ENCODE data around the gene COL4A6. TPM values are rescaled to one million over a fixed set of nuclear protein-coding genes. Genes with fewer than 3 reads are reported as not detected.
"Not testable (repeated sequence)": the region's sequence is repeated elsewhere in the genome, so short reads cannot be mapped to it uniquely, and the experiment has no call there.

The COL4A6 gene
- polyA plus RNA-seq, 3 donors from 2014 or later = not detected

DNA sequence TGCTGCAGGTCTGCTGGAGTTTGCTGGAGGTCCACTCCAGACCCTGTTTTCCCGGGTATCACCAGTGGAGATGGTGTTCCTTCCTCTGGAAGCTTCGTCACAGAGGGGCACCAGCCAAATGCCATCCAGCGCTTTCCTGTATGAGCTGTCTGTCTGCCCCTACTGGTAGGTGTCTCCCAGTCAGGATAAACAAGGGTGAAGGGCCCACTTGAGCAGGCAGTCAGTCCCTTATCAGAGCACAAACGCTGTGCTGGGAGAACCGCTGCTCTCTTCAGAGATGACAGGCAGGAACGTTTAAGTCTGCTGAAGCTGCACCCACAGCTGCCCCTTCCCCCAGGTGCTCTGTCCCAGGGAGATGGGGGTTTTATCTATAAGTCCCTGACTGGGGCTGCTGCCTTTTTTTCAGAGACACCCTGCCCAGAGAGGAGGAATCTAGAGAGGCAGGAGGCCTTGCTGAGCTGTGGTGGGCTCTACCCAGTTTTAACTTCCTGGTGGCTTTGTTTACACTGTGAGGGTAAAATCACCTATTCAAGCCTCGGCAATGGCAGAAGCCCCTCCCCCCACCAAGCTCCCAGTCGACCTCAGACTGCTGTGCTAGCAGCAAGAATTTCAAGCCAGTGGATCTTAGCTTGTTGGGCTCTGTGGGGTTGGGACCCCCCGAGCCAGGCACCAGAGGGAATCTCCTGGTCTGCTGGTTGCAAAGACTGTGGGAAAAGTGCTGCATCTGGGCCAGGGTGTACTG, 47.1 kb downstream of the COL4A6 start:
- not testable (repeated sequence) for H3K36me3 Mint-ChIP-seq, H3K9me3 Mint-ChIP-seq, H3K27ac Mint-ChIP-seq, H3K4me3 Mint-ChIP-seq, DNase-seq, H3K4me1 Mint-ChIP-seq
- H3K27me3 Mint-ChIP-seq (ENCODE audit: low read depth in 3 of 3) = peaks cover 0 to 16% (median 3%) of the 10 kb centered on the region in 3 donors

DNA sequence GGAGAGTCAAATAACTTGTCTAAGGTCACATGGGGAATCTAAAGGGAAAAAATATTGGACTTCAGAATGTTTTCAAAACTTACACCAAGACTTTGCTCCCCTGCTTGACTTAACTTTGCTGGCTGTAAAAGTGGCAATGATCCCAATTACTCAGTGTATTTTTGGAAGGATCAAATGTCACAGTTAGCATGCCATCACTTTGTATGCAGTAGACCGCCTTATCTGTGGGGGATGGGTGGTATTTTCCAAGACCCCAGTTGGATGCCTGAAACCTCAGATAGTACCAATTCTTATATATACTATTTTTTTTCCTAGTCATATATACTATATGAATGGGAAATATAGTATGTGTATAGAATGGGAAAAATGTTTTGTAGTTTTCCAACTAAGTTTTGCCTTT, 53.4 kb downstream of the COL4A6 start:
- Mint-ChIP-seq H3K27ac (no peak overlapping the region), H3K36me3 (no peaks in the 10 kb centered on the region), H3K9me3 (peaks cover 0 to 3% (median under 1%) of the 10 kb centered on the region in 6 donors), H3K4me3 (no peak overlapping the region), H3K27me3 (ENCODE audit: low read depth in 3 of 3) (peaks cover 1 to 13% (median 2%) of the 10 kb centered on the region in 3 donors), H3K4me1 (no peaks in the 10 kb centered on the region)
- no peak for DNase-seq

DNA sequence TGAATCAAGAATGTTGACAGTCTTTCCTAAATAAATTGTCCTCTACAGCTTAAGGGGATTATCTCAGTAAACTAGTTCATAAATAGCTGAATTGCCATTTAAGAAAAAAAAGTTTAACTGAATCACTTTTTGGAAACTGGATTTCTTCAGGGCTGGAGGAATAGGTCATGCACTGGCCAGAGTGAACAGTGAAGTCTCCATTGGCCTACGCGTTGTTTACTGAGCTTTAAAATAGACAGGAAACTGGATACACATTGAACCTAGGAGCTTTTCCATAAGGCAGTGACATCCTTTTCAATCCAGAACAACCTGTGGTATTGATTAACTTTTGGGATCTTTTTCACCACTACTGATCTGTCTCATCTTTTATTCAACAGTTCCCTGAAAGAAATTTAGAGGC, 58.0 kb downstream of the COL4A6 start:
- DNase-seq = no peak
- peaks cover 0 to 3% (median 0%) of the 10 kb centered on the region in 6 donors for H3K9me3 Mint-ChIP-seq
- no peaks in the 10 kb centered on the region for H3K36me3 Mint-ChIP-seq
- peaks cover 1 to 3% (median 1%) of the 10 kb centered on the region in 3 donors for H3K27me3 Mint-ChIP-seq (ENCODE audit: low read depth in 3 of 3)
- H3K27ac Mint-ChIP-seq = no peak overlapping the region
- H3K4me3 Mint-ChIP-seq = no peak overlapping the region
- no peaks in the 10 kb centered on the region for H3K4me1 Mint-ChIP-seq

DNA sequence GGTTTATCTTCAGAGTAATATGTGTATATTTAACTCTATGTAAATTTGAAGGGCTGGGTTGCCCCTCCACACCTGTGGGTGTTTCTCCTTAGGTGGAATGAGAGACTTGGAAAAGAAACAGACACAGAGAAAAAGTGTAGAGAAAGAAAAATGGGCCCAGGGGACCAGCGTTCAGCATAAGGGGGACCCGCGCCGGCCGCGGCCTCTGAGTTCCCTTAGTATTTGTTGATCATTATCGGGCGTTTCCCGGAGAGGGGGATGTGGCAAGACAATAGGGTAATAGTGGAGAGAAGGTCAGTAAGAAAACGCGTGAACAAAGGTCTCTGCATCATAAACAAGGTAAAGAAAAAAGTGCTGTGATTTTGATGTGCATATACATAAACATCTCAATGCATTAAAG, 61.4 kb downstream of the COL4A6 start:
- not testable (repeated sequence) for H3K4me3 Mint-ChIP-seq, H3K27ac Mint-ChIP-seq, H3K4me1 Mint-ChIP-seq, H3K36me3 Mint-ChIP-seq, H3K9me3 Mint-ChIP-seq, DNase-seq
- peaks cover 1 to 11% (median 2%) of the 10 kb centered on the region in 3 donors for H3K27me3 Mint-ChIP-seq (ENCODE audit: low read depth in 3 of 3)

DNA sequence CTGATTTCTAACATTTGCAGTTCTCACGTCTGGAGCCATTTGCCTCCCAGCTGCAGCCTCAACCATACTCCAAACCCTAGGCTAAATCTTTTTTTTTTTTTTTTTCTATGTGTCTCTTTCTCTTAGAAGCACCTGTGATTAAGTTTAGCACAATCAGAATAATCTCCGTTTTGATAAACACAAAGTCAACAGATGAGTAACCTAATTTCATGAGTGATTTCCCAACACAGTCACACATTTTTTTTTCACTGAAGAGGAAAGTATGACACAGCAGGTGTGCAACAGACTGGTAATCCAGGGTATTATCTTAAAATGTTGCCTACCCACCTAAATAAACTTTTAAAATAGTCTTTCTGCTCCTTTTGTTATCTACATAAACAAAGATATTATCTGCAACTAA, 62.6 kb downstream of the COL4A6 start:
- not testable (repeated sequence) for H3K4me1 Mint-ChIP-seq

DNA sequence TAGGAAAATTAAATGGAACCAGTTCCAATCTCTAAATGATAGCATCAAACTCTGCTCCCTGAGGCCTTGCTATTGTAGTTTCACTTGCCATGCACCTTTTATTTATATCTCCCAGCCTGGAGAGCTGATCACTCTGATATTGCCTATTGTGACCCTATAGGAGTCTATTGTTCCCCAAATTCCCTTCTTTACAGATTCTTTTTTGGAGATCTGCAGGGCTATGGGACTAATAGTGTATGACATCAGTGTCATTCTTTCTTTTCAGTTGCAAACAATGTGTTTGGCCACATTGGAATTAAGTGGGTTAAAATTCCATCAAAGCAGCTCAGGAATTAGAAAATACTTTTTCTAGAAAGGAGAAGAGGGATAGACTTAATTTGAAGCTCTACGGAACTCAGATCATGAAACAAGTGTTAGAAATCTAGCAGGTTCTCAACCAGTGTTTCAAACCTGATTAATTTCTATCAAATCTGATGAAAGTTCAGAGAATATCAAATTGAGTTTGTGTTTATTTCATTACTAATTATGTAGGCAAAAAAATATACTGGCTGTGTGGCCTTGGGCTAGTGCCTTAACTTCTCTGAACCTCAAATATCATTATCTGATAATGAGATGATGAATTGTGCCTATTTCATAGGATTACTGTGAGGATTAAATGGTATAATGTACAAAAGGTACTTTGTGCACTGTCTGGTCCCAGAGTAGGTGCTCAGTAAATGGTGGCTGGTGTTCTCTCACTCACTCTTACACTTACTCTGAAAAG, 71.4 kb downstream of the COL4A6 start:
- Mint-ChIP-seq H3K27me3 (ENCODE audit: low read depth in 3 of 3) (peaks cover 0 to 3% (median 2%) of the 10 kb centered on the region in 3 donors), H3K36me3 (no peaks in the 10 kb centered on the region), H3K9me3 (peaks cover 0 to 5% (median 0%) of the 10 kb centered on the region in 6 donors), H3K27ac (no peak overlapping the region), H3K4me3 (no peak overlapping the region), H3K4me1 (no peaks in the 10 kb centered on the region)
- DNase-seq = no peak

More for the DNA sequence above, 62.6 kb downstream of the COL4A6 start:
- not testable (repeated sequence) for H3K27ac Mint-ChIP-seq, H3K4me3 Mint-ChIP-seq, H3K36me3 Mint-ChIP-seq, DNase-seq, H3K9me3 Mint-ChIP-seq
- H3K27me3 Mint-ChIP-seq (ENCODE audit: low read depth in 3 of 3) = peaks cover 1 to 11% (median 2%) of the 10 kb centered on the region in 3 donors

DNA sequence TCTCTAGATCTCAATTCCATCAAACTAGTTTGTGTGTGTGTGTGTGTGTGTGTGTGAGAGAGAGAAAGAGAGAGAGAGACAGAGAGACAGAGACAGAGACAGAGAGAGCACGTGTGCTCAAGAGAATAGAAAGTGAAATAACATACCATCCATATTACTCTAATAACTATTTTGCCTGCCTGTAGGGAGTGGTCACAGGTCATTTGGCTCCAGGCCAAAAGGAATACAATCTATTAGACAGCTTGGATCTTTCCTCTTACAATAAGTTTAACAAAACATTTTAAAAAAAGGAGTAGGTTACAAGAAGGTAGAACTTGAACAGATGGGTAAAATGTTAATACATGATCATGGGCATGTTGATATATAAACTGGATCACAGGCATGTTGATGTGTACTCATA, 76.2 kb downstream of the COL4A6 start:
- peaks cover 0 to 4% (median 3%) of the 10 kb centered on the region in 3 donors for H3K27me3 Mint-ChIP-seq (ENCODE audit: low read depth in 3 of 3)
- no peak for DNase-seq
- peaks cover 0 to 6% (median 0%) of the 10 kb centered on the region in 6 donors for H3K9me3 Mint-ChIP-seq
- no peak overlapping the region for H3K4me3 Mint-ChIP-seq
- no peaks in the 10 kb centered on the region for H3K4me1 Mint-ChIP-seq
- H3K36me3 Mint-ChIP-seq = no peaks in the 10 kb centered on the region
- no peak overlapping the region for H3K27ac Mint-ChIP-seq

DNA sequence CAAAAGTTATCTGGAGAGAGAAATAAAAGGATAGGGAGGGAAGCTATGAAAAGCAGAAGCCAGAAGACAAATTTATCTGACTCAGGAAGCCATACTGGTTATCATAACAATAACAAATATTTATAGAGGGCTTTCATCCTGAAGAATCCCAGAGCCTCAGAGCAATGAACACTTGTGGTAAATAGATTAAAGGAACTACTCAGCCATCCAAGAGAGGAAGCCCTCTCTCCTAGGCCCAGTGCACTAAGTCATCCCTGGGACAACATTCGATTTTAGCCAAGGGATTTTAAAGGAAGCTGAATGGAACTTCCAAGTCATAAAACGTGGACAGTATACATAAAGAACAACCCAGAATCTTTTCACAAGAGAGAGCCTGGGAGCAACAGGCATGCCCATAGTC, 76.9 kb downstream of the COL4A6 start:
- Mint-ChIP-seq H3K4me3 (no peak overlapping the region), H3K27ac (no peak overlapping the region), H3K9me3 (peaks cover 0 to 6% (median 0%) of the 10 kb centered on the region in 6 donors), H3K27me3 (ENCODE audit: low read depth in 3 of 3) (peaks cover 0 to 4% (median 0%) of the 10 kb centered on the region in 3 donors), H3K4me1 (no peaks in the 10 kb centered on the region), H3K36me3 (no peaks in the 10 kb centered on the region)
- DNase-seq = no peak

DNA sequence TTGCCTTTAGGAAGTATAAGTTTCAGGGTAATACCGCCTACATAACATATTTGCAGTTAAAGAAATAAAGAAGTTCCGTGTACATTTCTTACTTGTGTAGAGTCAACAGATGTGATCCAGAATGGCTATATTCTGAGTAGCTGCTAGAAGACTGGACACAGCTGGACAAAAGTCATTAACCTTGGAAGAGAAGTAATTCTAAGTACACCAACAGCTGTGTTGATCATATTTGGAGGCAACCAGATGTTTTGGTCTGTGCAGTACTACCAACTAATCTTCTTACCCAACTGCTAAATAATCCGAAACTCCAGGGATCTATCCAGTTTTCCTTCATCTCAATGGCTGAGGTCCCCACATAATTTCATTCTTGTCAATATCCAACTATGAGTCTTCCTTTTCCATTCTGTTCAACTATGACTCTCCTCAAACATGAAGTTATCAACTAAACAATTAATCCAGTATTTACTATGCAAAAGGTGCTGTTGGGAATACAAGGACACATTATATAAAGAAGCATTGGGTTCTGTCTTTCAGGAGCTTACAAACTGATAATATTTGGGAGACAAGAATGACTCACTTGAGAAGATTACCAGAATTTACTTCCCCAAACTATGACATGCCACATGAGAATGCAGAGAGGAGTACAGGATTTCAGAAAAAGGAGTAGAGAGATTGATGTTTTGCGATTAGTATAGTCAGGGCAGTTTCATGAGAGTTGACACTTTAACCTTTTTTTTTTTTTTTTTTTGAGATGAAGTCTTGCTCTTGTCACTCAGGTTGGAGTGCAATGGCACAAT, 78.2 kb downstream of the COL4A6 start:
- peaks cover 0 to 4% (median 0%) of the 10 kb centered on the region in 3 donors for H3K27me3 Mint-ChIP-seq (ENCODE audit: low read depth in 3 of 3)
- H3K4me3 Mint-ChIP-seq = no peak overlapping the region
- no peak for DNase-seq
- H3K9me3 Mint-ChIP-seq = peaks cover 0 to 5% (median 0%) of the 10 kb centered on the region in 6 donors
- no peak overlapping the region for H3K27ac Mint-ChIP-seq
- H3K4me1 Mint-ChIP-seq = no peaks in the 10 kb centered on the region
- no peaks in the 10 kb centered on the region for H3K36me3 Mint-ChIP-seq

DNA sequence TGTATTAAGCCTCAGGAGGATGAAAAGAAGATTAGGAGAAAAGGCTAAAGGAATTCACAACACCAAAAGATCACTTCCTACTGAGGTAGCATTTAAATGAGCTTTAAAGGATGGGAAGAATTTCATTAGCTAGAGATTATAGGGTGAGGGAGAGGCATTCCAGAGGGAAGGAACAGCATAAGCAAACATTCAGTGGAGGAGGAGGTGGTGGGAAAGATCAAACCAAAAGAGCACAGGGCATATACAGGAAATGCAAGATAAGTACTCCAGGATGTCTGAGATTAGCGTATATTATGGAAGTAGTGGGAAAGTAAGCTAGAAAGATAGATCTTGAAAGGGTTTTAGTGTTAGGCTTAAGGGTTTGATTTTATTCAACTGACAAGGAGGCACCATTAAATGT, 84.8 kb downstream of the COL4A6 start:
- no peak for DNase-seq
- no peak overlapping the region for H3K27ac Mint-ChIP-seq
- no peaks in the 10 kb centered on the region for H3K4me1 Mint-ChIP-seq
- no peaks in the 10 kb centered on the region for H3K36me3 Mint-ChIP-seq
- peaks cover 0 to 3% (median 2%) of the 10 kb centered on the region in 3 donors for H3K27me3 Mint-ChIP-seq (ENCODE audit: low read depth in 3 of 3)
- H3K9me3 Mint-ChIP-seq = no peaks in the 10 kb centered on the region
- no peak overlapping the region for H3K4me3 Mint-ChIP-seq

DNA sequence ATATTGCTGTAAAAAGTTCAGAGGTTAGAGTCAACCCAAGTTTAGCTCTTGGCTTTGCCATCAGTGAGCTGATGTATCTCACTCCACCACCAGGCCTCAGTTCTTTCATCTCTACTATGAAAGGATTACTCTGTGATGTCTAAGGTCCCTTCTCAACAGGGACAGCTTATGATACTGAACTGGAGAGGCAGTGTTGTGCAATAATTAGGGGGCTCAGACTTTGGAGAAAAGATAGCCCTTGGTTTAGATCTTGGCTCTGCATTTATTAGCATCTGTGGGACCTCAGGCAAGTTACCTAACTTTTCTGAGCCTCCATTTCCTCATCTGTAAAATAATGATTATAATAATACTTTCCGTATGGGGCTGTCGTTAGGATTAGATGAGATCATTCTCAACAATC, 89.0 kb downstream of the COL4A6 start:
- Mint-ChIP-seq H3K27me3 (ENCODE audit: low read depth in 3 of 3) (peaks cover 2 to 8% (median 5%) of the 10 kb centered on the region in 3 donors), H3K27ac (no peak overlapping the region), H3K36me3 (no peaks in the 10 kb centered on the region), H3K9me3 (no peaks in the 10 kb centered on the region), H3K4me1 (no peaks in the 10 kb centered on the region), H3K4me3 (no peak overlapping the region)
- no peak for DNase-seq

DNA sequence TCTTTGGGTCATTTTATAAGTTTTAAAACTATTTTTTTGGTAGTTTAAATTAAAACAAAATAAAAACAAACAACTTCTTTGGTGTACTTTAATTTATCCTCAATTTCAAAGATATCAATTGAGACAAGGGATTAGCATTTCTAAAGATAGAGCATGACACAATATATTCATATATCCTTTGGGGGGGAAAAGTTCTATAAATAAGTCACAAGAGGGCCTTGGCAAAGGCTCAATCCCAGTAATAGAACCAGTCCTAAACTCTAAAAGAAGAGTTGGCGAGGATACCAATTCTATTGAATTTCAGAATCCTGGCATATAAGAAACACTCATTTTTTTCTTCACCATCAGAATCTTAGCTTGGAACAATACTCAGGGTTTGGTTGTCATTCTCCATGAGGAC, 89.7 kb downstream of the COL4A6 start:
- peaks cover 2 to 8% (median 5%) of the 10 kb centered on the region in 3 donors for H3K27me3 Mint-ChIP-seq (ENCODE audit: low read depth in 3 of 3)
- H3K4me3 Mint-ChIP-seq = no peak overlapping the region
- no peak overlapping the region for H3K27ac Mint-ChIP-seq
- no peaks in the 10 kb centered on the region for H3K36me3 Mint-ChIP-seq
- DNase-seq = no peak
- H3K4me1 Mint-ChIP-seq = no peaks in the 10 kb centered on the region
- H3K9me3 Mint-ChIP-seq = no peaks in the 10 kb centered on the region

DNA sequence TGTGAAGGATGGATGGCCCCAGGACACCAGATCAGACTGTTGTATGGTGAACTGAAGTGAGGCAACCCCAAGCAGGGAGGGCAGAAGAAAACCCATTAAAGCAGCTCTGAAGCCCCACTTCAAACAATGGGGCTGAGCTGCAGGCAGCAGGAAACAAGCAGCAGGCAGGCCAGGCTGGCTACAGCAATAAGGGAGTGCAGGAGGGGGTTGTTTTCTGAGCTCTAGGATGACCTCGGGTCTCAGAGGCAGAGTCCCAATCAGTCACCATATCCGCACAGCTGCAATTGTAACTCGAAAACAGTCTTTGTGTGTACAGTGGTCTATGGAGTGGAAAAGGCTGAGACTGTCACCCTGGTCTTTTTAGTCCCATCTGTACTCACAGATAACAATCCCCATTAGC, 90.4 kb downstream of the COL4A6 start:
- Mint-ChIP-seq H3K27me3 (ENCODE audit: low read depth in 3 of 3) (peaks cover 2 to 8% (median 5%) of the 10 kb centered on the region in 3 donors), H3K27ac (no peak overlapping the region), H3K4me1 (no peaks in the 10 kb centered on the region), H3K9me3 (no peaks in the 10 kb centered on the region), H3K4me3 (no peak overlapping the region), H3K36me3 (no peaks in the 10 kb centered on the region)
- no peak for DNase-seq

DNA sequence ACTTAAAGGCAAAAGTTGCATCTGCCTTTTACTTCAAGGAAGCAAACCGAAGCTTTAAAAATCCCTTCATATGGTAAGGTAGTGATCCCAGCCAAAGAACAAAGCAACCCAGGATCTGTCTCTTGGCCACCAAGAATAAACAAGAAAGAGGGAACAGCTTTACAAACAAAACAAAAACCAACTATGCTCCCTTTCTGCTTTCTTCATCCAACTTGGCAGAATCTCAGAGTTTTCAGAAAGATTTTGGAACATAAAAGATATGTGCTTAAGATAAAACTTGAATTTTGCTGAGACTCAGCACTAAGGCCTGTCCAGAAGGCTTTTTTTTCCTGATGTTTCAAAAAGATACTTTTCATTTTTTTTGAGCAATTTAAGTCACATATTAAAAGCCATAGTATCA, 94.0 kb downstream of the COL4A6 start:
- Mint-ChIP-seq H3K36me3 (no peaks in the 10 kb centered on the region), H3K27ac (no peak overlapping the region), H3K9me3 (peaks cover 0 to 4% (median 0%) of the 10 kb centered on the region in 6 donors), H3K4me1 (no peaks in the 10 kb centered on the region), H3K4me3 (no peak overlapping the region), H3K27me3 (ENCODE audit: low read depth in 3 of 3) (peaks cover 2 to 9% (median 5%) of the 10 kb centered on the region in 3 donors)
- DNase-seq = no peak

Measured in immature natural killer cell (primary cell).